H1 (cell line): ENCODE data around the gene ACAD10. TPM values are rescaled to one million over a fixed set of nuclear protein-coding genes. Genes with fewer than 3 reads are reported as not detected.

Experiments used
- BACH1 ChIP-seq: IDR thresholded peaks from 2 replicates; pipeline ENCODE4 v1.6.1; 2012; ENCODE audit warnings: low read length, improper control_type of control experiment
- CBX5 ChIP-seq: fragments of 300-800, 300-1000 bp; sonication (generic); IDR thresholded peaks from 2 replicates; pipeline ENCODE4 v1.7.1; 2016; ENCODE audit warnings: antibody characterized with exemption, low read length, low read depth
- CHD7 ChIP-seq: fragments of 300-600 bp; sonication (generic); IDR thresholded peaks from 2 replicates; pipeline ENCODE4 v1.7.1; 2012; ENCODE audit warnings: low read length, moderate library complexity, mild to moderate bottlenecking, inconsistent platforms; ENCODE audit not compliant: insufficient replicate concordance
- RNF2 ChIP-seq: fragments of 200-900, 300-1000 bp; sonication (generic); IDR thresholded peaks from 2 replicates; pipeline ENCODE4 v1.7.1; 2016; ENCODE audit warnings: borderline replicate concordance, low read depth, mild to moderate bottlenecking, antibody characterized with exemption, low read length; ENCODE audit not compliant: poor library complexity, severe bottlenecking; ENCODE audit errors: missing control alignments
- SP2 ChIP-seq: IDR thresholded peaks from 2 replicates; pipeline ENCODE4 v1.6.1; 2012; ENCODE audit warnings: mild to moderate bottlenecking, low read length, inconsistent platforms
- SRF ChIP-seq: IDR thresholded peaks from 2 replicates; pipeline ENCODE4 v1.6.1; 2011; ENCODE audit warnings: mild to moderate bottlenecking, low read depth, low read length, moderate library complexity
- polyA plus RNA-seq, 7 experiments: library from polyadenylated mRNA; depleted of rRNA in 3 of 7; stranded (reverse) in 5 of 7; unstranded in 2 of 7; fragments of >200 nt in 5 of 7; fragments of 200-250 nt in 2 of 7; gene quantifications; 1 replicate in 5 of 7; 2 replicates in 1 of 7; 4 replicates in 1 of 7; pipeline versions ENCODE4 v1.2.1 to v1.2.3, GENCODE V29; 2011 to 2013; ENCODE audit warnings: missing spikeins in 2 of 7, mixed read lengths in 2 of 7
- total RNA-seq: library from RNA; stranded (reverse); fragmentation: NEBNext Ultra II Directional; extraction: Animal tissue kit (Norgen Biotek cat#: 25700); gene quantifications from 2 replicates; pipeline ENCODE4 v1.2.1, GENCODE V29; 2021

ACAD10 gene
- total and polyA plus RNA-seq, 2 of the 8 experiments (the other 6 are each of a cell fraction or from before 2014, with no cell fraction given): 17.3 to 23.3 TPM

DNA sequence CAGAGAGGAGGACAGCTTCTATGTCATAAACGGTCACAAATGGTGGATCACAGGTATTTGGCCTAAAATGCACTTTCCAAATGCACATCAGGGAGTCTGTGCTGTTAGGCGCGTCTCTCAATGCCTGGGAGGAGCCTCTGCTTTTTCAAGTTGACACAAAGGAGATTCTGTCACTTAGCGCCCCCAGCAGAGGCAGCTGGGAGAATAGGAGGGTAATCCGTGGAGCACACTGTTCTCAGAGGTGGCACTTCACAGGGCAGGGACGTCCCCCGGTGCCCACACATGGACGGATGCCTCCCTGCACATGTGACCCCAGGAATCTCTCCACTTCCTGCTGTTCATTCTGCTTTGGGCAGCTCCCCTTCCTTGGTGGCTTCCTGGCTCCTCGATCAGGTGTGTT lies 61.5 kb downstream of the ACAD10 start (continued):
- TF ChIP-seq CHD7 (no peak), SP2 (no peak), RNF2 (no peak), CBX5 (no peak), BACH1 (no peak), SRF (no peak)
